Measurements from ENCODE around the gene CD69. TPM values are rescaled to one million over a fixed set of nuclear protein-coding genes. Genes with fewer than 3 reads are reported as not detected.

Gene CD69
- total RNA-seq, 1 experiment from 2014 or later = not detected

Other genes starting within 250 kb of the CD69 start
- not detected in 2 replicates for gene KLRB1, start 153.0 kb downstream of the CD69 start, total RNA-seq (2022)
- 6.6 and 8.5 TPM in 2 replicates for gene CLEC2D, start 91.2 kb downstream of the CD69 start, total RNA-seq (2022)
- not detected in 2 replicates for gene CLECL1, start 27.8 kb downstream of the CD69 start, total RNA-seq (2022)
- gene KLRF1, start 66.6 kb upstream of the CD69 start, total RNA-seq (2022) = not detected in 2 replicates
- not detected in 2 replicates for gene CLEC2B, start 108.5 kb upstream of the CD69 start, total RNA-seq (2022)
- gene KLRF2, start 120.6 kb upstream of the CD69 start, total RNA-seq (2022) = not detected in 2 replicates
- gene CLEC2A, start 171.5 kb upstream of the CD69 start, total RNA-seq (2022) = not detected in 2 replicates
- not detected in 2 replicates for gene CLEC12A, start 210.5 kb upstream of the CD69 start, total RNA-seq (2022)
- gene CLEC1B, start 238.2 kb upstream of the CD69 start, total RNA-seq (2022) = not detected in 2 replicates
- not detected in 2 replicates for gene CLEC12B, start 249.7 kb upstream of the CD69 start, total RNA-seq (2022)

All from Caco-2 (cell line).